Mesendoderm (in vitro differentiated cells): ENCODE measurements around the gene DGKI.

ENCODE experiments used
- DNase-seq: peaks from one replicate; pipeline ENCODE4 v3.0.0; 2013
- H2AK5ac ChIP-seq: 2 replicates; pipeline ENCODE4 v1.6.1; 2013; ENCODE audit warnings: low read length, inconsistent platforms
- H2BK120ac ChIP-seq: 2 replicates; pipeline ENCODE4 v1.6.1; 2013; ENCODE audit warnings: low read depth, mild to moderate bottlenecking, low read length, moderate library complexity, mixed read lengths
- H2BK15ac ChIP-seq: replicated peaks from 2 replicates; pipeline ENCODE4 v1.6.1; 2013; ENCODE audit warnings: low read depth, mild to moderate bottlenecking, moderate library complexity
- H2BK5ac ChIP-seq: 2 replicates; pipeline ENCODE4 v1.6.1; 2013; ENCODE audit warnings: low read length, inconsistent platforms
- H3K18ac ChIP-seq: 2 replicates; pipeline ENCODE4 v1.6.1; 2013; ENCODE audit warnings: mild to moderate bottlenecking, low read length, mixed read lengths
- H3K23ac ChIP-seq: one replicate; pipeline ENCODE4 v1.6.1; 2013; ENCODE audit warnings: low read length
- H3K27ac ChIP-seq: 2 replicates; pipeline ENCODE4 v1.5.1; 2013; ENCODE audit warnings: low read depth, mild to moderate bottlenecking, inconsistent platforms, low read length, moderate library complexity
- H3K27me3 ChIP-seq: 2 replicates; pipeline ENCODE4 v1.6.1; 2013; ENCODE audit warnings: low read length, control low read depth, mild to moderate bottlenecking, inconsistent platforms; ENCODE audit not compliant: insufficient read depth, poor library complexity
- H3K36me3 ChIP-seq: 2 replicates; pipeline ENCODE4 v1.6.1; 2013; ENCODE audit warnings: low read length, inconsistent platforms; ENCODE audit not compliant: control insufficient read depth, insufficient read depth
- H3K4ac ChIP-seq: one replicate; pipeline ENCODE4 v1.6.1; 2013; ENCODE audit warnings: low read depth, mild to moderate bottlenecking, low read length, moderate library complexity
- H3K4me1 ChIP-seq: 2 replicates; pipeline ENCODE4 v1.6.1; 2013; ENCODE audit warnings: low read depth, low read length, inconsistent platforms; ENCODE audit not compliant: control insufficient read depth
- H3K4me2 ChIP-seq: 2 replicates; pipeline ENCODE4 v1.6.1; 2013; ENCODE audit warnings: low read length
- H3K4me3 ChIP-seq: 2 replicates; pipeline ENCODE4 v1.5.1; 2013; ENCODE audit warnings: mild to moderate bottlenecking, low read length
- H3K56ac ChIP-seq: one replicate; pipeline ENCODE4 v1.6.1; 2013; ENCODE audit warnings: low read length
- H3K79me1 ChIP-seq: 2 replicates; pipeline ENCODE4 v1.6.1; 2013; ENCODE audit warnings: low read length, inconsistent platforms
- H3K79me2 ChIP-seq: 2 replicates; pipeline ENCODE4 v1.6.1; 2013; ENCODE audit warnings: mild to moderate bottlenecking, low read length; ENCODE audit not compliant: control insufficient read depth, insufficient read depth
- H3K9ac ChIP-seq: 2 replicates; pipeline ENCODE4 v1.6.1; 2013; ENCODE audit warnings: low read length, inconsistent platforms
- H4K5ac ChIP-seq: one replicate; pipeline ENCODE4 v1.6.1; 2013; ENCODE audit warnings: low read length
- H4K8ac ChIP-seq: one replicate; pipeline ENCODE4 v1.6.1; 2013; ENCODE audit warnings: low read depth, mild to moderate bottlenecking, control low read depth, low read length, moderate library complexity
- WGBS: extraction: QIAGEN DNeasy Blood & Tissue Kit; methylation state at CpG from one replicate; pipeline ENCODE4 v1.1.7; 2013; ENCODE audit warnings: low lambda C conversion rate, missing lambda C conversion rate; ENCODE audit not compliant: insufficient coverage; ENCODE audit errors: extremely low coverage; 5-methylcytosine and 5-hydroxymethylcytosine counted together

The DGKI gene

DNA sequence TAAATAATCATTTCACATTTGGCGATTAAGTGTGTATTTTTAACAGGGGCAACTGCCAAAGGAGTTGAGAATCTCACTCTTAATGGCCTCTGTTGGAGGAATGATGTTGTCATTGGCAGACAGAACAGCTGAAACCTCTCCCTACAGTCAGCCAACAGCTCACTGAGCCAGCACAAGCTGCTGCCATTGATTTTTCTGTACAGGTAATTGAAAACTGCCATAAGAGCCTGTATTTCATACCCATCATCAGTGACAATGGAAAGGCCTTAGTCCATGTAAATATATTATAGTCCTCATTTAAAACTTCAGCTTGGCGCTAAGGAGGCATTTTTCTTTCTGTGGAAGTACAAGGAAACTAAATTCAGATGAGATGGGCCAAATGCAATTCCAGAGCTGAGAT is 475.2 kb downstream of the DGKI start:
- Histone ChIP-seq H2AK5ac (no peak overlapping the region), H2BK5ac (no peak overlapping the region), H3K27me3 (no peaks in the 10 kb centered on the region), H3K23ac (no peak overlapping the region), H3K4ac (no peak overlapping the region), H3K56ac (no peak overlapping the region), H3K4me1 (no peaks in the 10 kb centered on the region), H3K79me2 (no peaks in the 10 kb centered on the region), H4K5ac (no peak overlapping the region), H2BK120ac (no peak overlapping the region), H3K4me2 (no peak overlapping the region), H4K8ac (no peak overlapping the region), H3K4me3 (no peak overlapping the region), H3K18ac (no peak overlapping the region), H3K9ac (no peak overlapping the region), H2BK15ac (no peak overlapping the region), H3K36me3 (no peaks in the 10 kb centered on the region), H3K79me1 (no peaks in the 10 kb centered on the region), H3K27ac (no peak overlapping the region)
- no CpG with 5 or more reads among the region's 2 CpGs for WGBS
- DNase-seq, result no peak

DNA sequence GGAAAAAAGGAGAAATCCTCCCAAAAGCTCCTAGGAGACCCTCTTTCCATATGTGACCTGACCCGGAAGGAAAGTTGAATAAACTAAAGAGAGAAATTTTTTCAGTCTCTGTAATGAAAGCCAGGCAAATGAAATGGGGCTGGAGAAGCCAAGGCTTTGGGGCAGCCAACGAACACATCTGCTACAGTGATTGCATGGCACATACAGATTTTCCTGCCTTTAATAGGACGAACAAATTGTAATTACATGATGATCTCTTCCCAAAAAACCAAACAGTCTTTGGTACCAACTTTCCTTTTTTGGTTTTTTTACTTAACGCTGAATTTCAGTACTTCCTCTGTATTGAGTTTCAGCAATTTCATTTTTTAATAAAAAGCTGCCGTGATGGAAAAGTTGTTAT is 479.8 kb downstream of the DGKI start:
- Histone ChIP-seq H3K79me1 (no peaks in the 10 kb centered on the region), H3K23ac (no peak overlapping the region), H2BK120ac (no peak overlapping the region), H3K27me3 (no peaks in the 10 kb centered on the region), H3K4me3 (no peak overlapping the region), H4K8ac (no peak overlapping the region), H3K27ac (no peak overlapping the region), H3K4me1 (no peaks in the 10 kb centered on the region), H3K18ac (no peak overlapping the region), H3K79me2 (no peaks in the 10 kb centered on the region), H3K36me3 (no peaks in the 10 kb centered on the region), H2AK5ac (no peak overlapping the region), H3K4ac (no peak overlapping the region), H3K56ac (no peak overlapping the region), H4K5ac (no peak overlapping the region), H3K9ac (no peak overlapping the region), H3K4me2 (no peak overlapping the region), H2BK15ac (no peak overlapping the region), H2BK5ac (no peak overlapping the region)
- no CpG with 5 or more reads among the region's 5 CpGs for WGBS
- no peak for DNase-seq

DNA sequence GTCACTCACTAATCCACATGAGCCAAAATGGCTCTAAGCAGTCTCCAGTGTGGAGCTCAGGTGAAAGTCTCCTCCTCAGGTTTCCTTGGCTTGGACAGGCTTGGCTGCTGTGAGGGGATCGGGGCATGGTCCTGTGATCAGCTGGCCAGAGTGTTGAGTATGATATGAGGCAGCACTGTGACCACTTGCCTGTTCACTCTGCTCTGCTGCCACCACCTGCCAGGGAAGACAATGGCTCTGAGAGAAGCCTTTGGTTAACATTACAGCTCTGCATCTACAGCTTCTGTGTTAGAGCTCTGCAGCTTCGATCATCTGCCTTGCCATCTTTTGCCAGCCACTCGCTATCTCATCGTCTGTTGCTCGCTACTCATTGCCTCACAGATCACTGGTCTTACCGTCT is 483.1 kb downstream of the DGKI start:
- Histone ChIP-seq H3K23ac (no peak overlapping the region), H3K79me1 (no peaks in the 10 kb centered on the region), H4K5ac (no peak overlapping the region), H3K56ac (no peak overlapping the region), H3K27ac (no peak overlapping the region), H3K4me3 (no peak overlapping the region), H3K9ac (no peak overlapping the region), H3K4me2 (no peak overlapping the region), H2BK120ac (no peak overlapping the region), H3K27me3 (no peaks in the 10 kb centered on the region), H2AK5ac (no peak overlapping the region), H3K4me1 (no peaks in the 10 kb centered on the region), H2BK5ac (no peak overlapping the region), H3K4ac (no peak overlapping the region), H3K18ac (no peak overlapping the region), H3K36me3 (no peaks in the 10 kb centered on the region), H4K8ac (no peak overlapping the region), H3K79me2 (no peaks in the 10 kb centered on the region), H2BK15ac (no peak overlapping the region)
- no peak for DNase-seq
- WGBS, result no CpG with 5 or more reads among the region's 6 CpGs

DNA sequence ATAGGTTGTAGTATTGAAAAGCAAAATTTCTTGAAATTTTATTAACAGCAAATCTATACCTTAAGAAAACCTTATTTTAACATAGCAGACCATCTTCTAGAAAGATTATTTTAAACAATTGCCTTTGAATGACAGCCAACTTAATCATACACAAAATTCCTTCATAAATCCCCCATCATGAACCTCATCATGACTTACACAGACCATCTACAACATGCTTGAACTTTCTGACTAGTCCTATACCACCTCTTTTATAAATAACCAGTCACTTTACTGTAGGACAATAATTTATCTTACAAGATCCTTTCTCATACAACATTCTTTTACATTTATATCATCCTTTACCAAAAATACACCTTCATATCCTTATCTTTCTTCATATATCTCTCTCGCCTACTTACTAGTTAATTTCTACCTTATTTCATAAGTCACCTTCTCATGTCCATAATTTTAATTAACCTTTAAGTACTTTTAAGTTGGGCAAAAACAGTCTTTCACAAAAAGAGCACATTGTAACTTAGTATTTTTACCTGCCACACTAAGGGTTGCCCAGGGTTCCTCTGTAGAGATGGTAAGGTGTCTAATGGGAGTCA is 486.6 kb downstream of the DGKI start:
- Histone ChIP-seq H3K23ac (no peak overlapping the region), H3K79me1 (no peaks in the 10 kb centered on the region), H2BK120ac (no peak overlapping the region), H3K56ac (no peak overlapping the region), H3K4me2 (no peak overlapping the region), H2BK15ac (no peak overlapping the region), H3K4ac (no peak overlapping the region), H4K5ac (no peak overlapping the region), H2BK5ac (no peak overlapping the region), H3K9ac (no peak overlapping the region), H2AK5ac (no peak overlapping the region), H3K27ac (no peak overlapping the region), H3K18ac (no peak overlapping the region), H3K79me2 (no peaks in the 10 kb centered on the region), H3K4me1 (no peaks in the 10 kb centered on the region), H3K27me3 (no peaks in the 10 kb centered on the region), H3K4me3 (no peak overlapping the region), H4K8ac (no peak overlapping the region), H3K36me3 (no peaks in the 10 kb centered on the region)
- peak; percentile 68 for DNase-seq
- WGBS, result 60% methylated on average over 1 of the region's 1 CpG

DNA sequence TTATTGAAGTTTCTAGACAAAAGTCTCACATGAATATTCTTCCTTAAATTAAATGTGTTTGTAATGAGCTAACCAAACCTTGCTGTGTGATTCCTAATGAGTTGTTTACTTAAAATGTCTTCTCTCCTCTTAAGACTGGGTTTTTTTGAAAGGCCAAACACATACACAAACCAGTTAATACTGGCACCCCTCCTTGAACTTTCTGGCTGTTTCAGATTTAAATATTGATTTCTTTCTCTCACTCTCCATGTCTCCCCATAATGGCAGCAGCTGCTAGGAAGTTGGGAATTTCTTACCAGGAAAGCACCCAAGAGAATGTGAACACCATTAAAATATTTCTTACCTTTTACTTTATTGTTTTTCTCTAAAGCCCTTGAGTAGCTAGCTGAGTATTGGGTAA is 491.8 kb downstream of the DGKI start:
- Histone ChIP-seq H4K8ac (no peak overlapping the region), H3K9ac (no peak overlapping the region), H3K36me3 (no peaks in the 10 kb centered on the region), H2BK120ac (no peak overlapping the region), H3K4me1 (no peaks in the 10 kb centered on the region), H3K27ac (no peak overlapping the region), H3K4me2 (no peak overlapping the region), H3K4me3 (no peak overlapping the region), H2AK5ac (no peak overlapping the region), H2BK5ac (no peak overlapping the region), H3K27me3 (no peaks in the 10 kb centered on the region), H4K5ac (no peak overlapping the region), H3K18ac (no peak overlapping the region), H3K56ac (no peak overlapping the region), H3K79me2 (no peaks in the 10 kb centered on the region), H2BK15ac (no peak overlapping the region), H3K79me1 (no peaks in the 10 kb centered on the region), H3K4ac (no peak overlapping the region), H3K23ac (no peak overlapping the region)
- no peak for DNase-seq

DNA sequence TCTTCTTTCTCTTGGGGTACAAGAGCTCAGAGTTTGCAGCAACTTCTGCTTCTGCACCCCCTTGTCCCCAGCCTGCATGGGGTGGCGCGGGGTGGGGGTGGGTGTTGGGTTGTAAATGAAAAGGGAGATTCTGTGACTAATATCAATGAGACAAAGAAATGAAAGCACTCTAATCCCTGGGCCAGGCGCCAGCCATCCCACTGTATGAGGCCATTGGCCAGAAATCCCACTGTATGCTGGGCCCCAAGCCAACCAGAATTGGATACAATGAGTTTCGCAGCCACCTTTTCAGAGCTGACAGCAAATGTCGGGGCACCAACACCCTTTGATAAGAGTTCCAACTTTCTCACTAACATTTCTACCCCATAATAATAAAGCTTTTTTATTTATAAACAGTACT is 492.4 kb downstream of the DGKI start:
- Histone ChIP-seq H3K9ac (no peak overlapping the region), H4K5ac (no peak overlapping the region), H3K23ac (no peak overlapping the region), H3K4me1 (no peaks in the 10 kb centered on the region), H3K56ac (no peak overlapping the region), H2AK5ac (no peak overlapping the region), H3K36me3 (no peaks in the 10 kb centered on the region), H2BK15ac (no peak overlapping the region), H3K27me3 (no peaks in the 10 kb centered on the region), H2BK5ac (no peak overlapping the region), H3K4ac (no peak overlapping the region), H3K4me3 (no peak overlapping the region), H4K8ac (no peak overlapping the region), H3K79me1 (no peaks in the 10 kb centered on the region), H3K27ac (no peak overlapping the region), H3K18ac (no peak overlapping the region), H3K79me2 (no peaks in the 10 kb centered on the region), H3K4me2 (no peak overlapping the region), H2BK120ac (no peak overlapping the region)
- no CpG with 5 or more reads among the region's 5 CpGs for WGBS
- no peak for DNase-seq
